Liver (tissue), 9 donors: Measurements from ENCODE around the gene SULT6B1. TPM values are rescaled to one million over a fixed set of nuclear protein-coding genes. Genes with fewer than 3 reads are reported as not detected.

Experiments
- DNase-seq: peaks from one replicate; pipeline ENCODE4 v3.0.0-alpha.2; 2017; ENCODE audit warnings: low spot score
- H3K27ac ChIP-seq, 2 donors: one replicate each; pipeline ENCODE4 v1.7.0; 2013; ENCODE audit warnings: inconsistent platforms in 2 of 2, low read length in 2 of 2, control low read depth in 1 of 2, low read depth in 1 of 2, mild to moderate bottlenecking in 1 of 2
- H3K27me3 ChIP-seq, 4 donors: one replicate each; pipeline versions ENCODE4 v1.6.1 to v1.7.0; 2013; ENCODE audit warnings: low read length in 3 of 4, inconsistent platforms in 1 of 4, mild to moderate bottlenecking in 1 of 4, moderate library complexity in 1 of 4; ENCODE audit not compliant: control insufficient read depth in 4 of 4, insufficient read depth in 4 of 4
- H3K36me3 ChIP-seq, 4 donors: one replicate each; pipeline versions ENCODE4 v1.6.1 to v1.7.0; 2013; ENCODE audit warnings: low read length in 3 of 4, mild to moderate bottlenecking in 3 of 4, low read depth in 1 of 4, moderate library complexity in 1 of 4; ENCODE audit not compliant: control insufficient read depth in 4 of 4, insufficient read depth in 3 of 4
- H3K4me1 ChIP-seq, 4 donors: one replicate each; pipeline versions ENCODE4 v1.6.1 to v1.7.0; 2013; ENCODE audit warnings: low read length in 3 of 4, mild to moderate bottlenecking in 3 of 4, moderate library complexity in 1 of 4; ENCODE audit not compliant: control insufficient read depth in 4 of 4, insufficient read depth in 4 of 4
- H3K4me3 ChIP-seq, 3 donors: one replicate each; pipeline versions ENCODE4 v1.6.1 to v1.7.0; 2013; ENCODE audit warnings: low read length in 3 of 3, control low read depth in 1 of 3, low read depth in 1 of 3, mild to moderate bottlenecking in 1 of 3
- H3K9ac ChIP-seq, 2 donors: one replicate each; pipeline ENCODE4 v1.7.0; 2013; ENCODE audit warnings: low read length in 2 of 2, mild to moderate bottlenecking in 2 of 2, moderate library complexity in 2 of 2, control low read depth in 1 of 2, low read depth in 1 of 2
- H3K9me3 ChIP-seq, 4 donors: one replicate each; pipeline versions ENCODE4 v1.6.1 to v1.7.0; 2013; ENCODE audit warnings: low read length in 3 of 4; ENCODE audit not compliant: control insufficient read depth in 4 of 4
- EGR1 ChIP-seq, 2 donors: IDR thresholded peaks; 2 replicates each; pipeline ENCODE4 v1.6.1; 2016 to 2018; ENCODE audit warnings: antibody characterized with exemption in 2 of 2, low read depth in 2 of 2
- FOXA1 ChIP-seq: IDR thresholded peaks from 2 replicates; pipeline ENCODE4 v1.6.1; 2016; ENCODE audit warnings: antibody characterized with exemption
- FOXA2 ChIP-seq: IDR thresholded peaks from 2 replicates; pipeline ENCODE4 v1.6.1; 2016; ENCODE audit warnings: antibody characterized with exemption
- GABPA ChIP-seq, 2 donors: IDR thresholded peaks in 1 of 2; conservative IDR thresholded peaks in 1 of 2; 2 replicates each; pipeline ENCODE4 v1.6.1; 2016; ENCODE audit warnings: antibody characterized with exemption in 2 of 2, mild to moderate bottlenecking in 1 of 2, moderate library complexity in 1 of 2
- HNF4A ChIP-seq, 2 donors: conservative IDR thresholded peaks; 2 replicates each; pipeline ENCODE4 v1.6.1; 2016; ENCODE audit warnings: antibody characterized with exemption in 2 of 2, mild to moderate bottlenecking in 2 of 2
- HNF4G ChIP-seq: IDR thresholded peaks from 2 replicates; pipeline ENCODE4 v1.6.1; 2016; ENCODE audit warnings: antibody characterized with exemption
- JUND ChIP-seq, 2 donors: IDR thresholded peaks; 2 replicates each; pipeline ENCODE4 v1.6.1; 2016; ENCODE audit warnings: antibody characterized with exemption in 2 of 2
- RXRA ChIP-seq, 2 donors: IDR thresholded peaks; 2 replicates each; pipeline ENCODE4 v1.6.1; 2017 to 2018; ENCODE audit warnings: antibody characterized with exemption in 2 of 2, mild to moderate bottlenecking in 1 of 2
- SP1 ChIP-seq: IDR thresholded peaks from 2 replicates; pipeline ENCODE4 v1.6.1; 2018; ENCODE audit warnings: antibody characterized with exemption, mild to moderate bottlenecking
- YY1 ChIP-seq: IDR thresholded peaks from 2 replicates; pipeline ENCODE4 v1.6.1; 2016; ENCODE audit warnings: antibody characterized with exemption, mild to moderate bottlenecking
- WGBS: extraction: QIAGEN DNeasy Blood & Tissue Kit; methylation state at CpG from one replicate; pipeline ENCODE4 v1.1.7; 2013; 5-methylcytosine and 5-hydroxymethylcytosine counted together
- polyA plus RNA-seq, 2 donors: library from polyadenylated mRNA; stranded (reverse) in 1 of 2; unstranded in 1 of 2; fragments of 200-250 nt in 1 of 2; fragments of >200 nt in 1 of 2; fragmentation: Nextera tagmentation in 1 of 2; extraction: Ambion mirVana in 1 of 2; gene quantifications; one replicate each; pipeline versions ENCODE4 v1.2.1 to v1.2.3, GENCODE V29; 2013 to 2015
- total RNA-seq, 2 donors: library from RNA; depleted of rRNA; stranded (reverse); fragments of >200 nt; gene quantifications; one replicate each; pipeline ENCODE4 v1.2.3, GENCODE V29; 2014
- TF ChIP-seq, protein P1 (sequence below): IDR thresholded peaks from 2 replicates; pipeline ENCODE4 v1.6.1; 2016; ENCODE audit warnings: antibody characterized with exemption
- TF ChIP-seq, protein P2 (sequence below): IDR thresholded peaks from 2 replicates; pipeline ENCODE4 v1.6.1; 2016; ENCODE audit warnings: antibody characterized with exemption
- TF ChIP-seq, protein P3 (sequence below): fragments of 150-350 bp; IDR thresholded peaks from 2 replicates; pipeline ENCODE4 v1.5.1; 2017; ENCODE audit warnings: improper control_type of control experiment, low read depth, low read length; ENCODE audit not compliant: missing input control
- TF ChIP-seq, protein P4 (sequence below): IDR thresholded peaks from 2 replicates; pipeline ENCODE4 v1.6.1; 2016; ENCODE audit warnings: antibody characterized with exemption
- TF ChIP-seq, protein P5 (sequence below): IDR thresholded peaks from 2 replicates; pipeline ENCODE4 v1.6.1; 2016; ENCODE audit warnings: antibody characterized with exemption, mild to moderate bottlenecking
- donor health status: healthy.
- donor health status: healthy.
- donor health status: healthy.
- donor health status: healthy.
- donor health status: healthy.

The SULT6B1 gene
- total and polyA plus RNA-seq, 4 donors, result not detected

DNA sequence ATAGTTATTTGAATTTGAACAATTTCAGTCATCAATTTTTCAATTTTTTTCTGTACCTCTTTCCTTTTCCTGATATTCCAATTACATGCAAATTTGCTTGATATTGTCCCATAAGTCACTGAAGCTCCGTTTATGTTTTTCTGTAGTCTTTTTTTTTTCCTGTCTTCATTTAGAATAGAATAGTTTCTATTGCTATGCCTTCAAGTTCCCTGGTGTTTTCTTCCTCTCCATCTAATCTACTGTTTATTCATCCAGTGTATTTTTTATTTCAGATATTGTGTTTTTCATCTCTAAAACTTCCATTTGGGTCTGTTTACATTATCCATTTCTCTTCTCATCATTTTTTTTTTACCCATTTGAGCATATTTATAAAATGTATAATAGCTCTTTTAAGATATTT lies 23.7 kb downstream of the SULT6B1 start:
- Histone ChIP-seq H3K4me1 (no peaks in the 10 kb centered on the region), H3K4me3 (no peak overlapping the region), H3K9me3 (no peaks in the 10 kb centered on the region), H3K36me3 (no peaks in the 10 kb centered on the region), H3K27me3 (no peaks in the 10 kb centered on the region), H3K9ac (no peak overlapping the region), H3K27ac (no peak overlapping the region)
- no peak for TF ChIP-seq YY1
- TF ChIP-seq HNF4A (conservative IDR thresholded peaks at IDR 0.05), result no peak
- TF ChIP-seq RXRA (IDR thresholded peaks at IDR 0.05), result no peak
- TF ChIP-seq, protein P1, sequence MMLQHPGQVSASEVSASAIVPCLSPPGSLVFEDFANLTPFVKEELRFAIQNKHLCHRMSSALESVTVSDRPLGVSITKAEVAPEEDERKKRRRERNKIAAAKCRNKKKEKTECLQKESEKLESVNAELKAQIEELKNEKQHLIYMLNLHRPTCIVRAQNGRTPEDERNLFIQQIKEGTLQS, result no peak
- no peak for TF ChIP-seq FOXA1
- TF ChIP-seq EGR1 (IDR thresholded peaks at IDR 0.05; ENCODE audit: low read depth in 2 of 2), result no peak
- TF ChIP-seq HNF4G, result no peak
- no peak for DNase-seq
- 73% methylated on average over 1 of the region's 1 CpG for WGBS

DNA sequence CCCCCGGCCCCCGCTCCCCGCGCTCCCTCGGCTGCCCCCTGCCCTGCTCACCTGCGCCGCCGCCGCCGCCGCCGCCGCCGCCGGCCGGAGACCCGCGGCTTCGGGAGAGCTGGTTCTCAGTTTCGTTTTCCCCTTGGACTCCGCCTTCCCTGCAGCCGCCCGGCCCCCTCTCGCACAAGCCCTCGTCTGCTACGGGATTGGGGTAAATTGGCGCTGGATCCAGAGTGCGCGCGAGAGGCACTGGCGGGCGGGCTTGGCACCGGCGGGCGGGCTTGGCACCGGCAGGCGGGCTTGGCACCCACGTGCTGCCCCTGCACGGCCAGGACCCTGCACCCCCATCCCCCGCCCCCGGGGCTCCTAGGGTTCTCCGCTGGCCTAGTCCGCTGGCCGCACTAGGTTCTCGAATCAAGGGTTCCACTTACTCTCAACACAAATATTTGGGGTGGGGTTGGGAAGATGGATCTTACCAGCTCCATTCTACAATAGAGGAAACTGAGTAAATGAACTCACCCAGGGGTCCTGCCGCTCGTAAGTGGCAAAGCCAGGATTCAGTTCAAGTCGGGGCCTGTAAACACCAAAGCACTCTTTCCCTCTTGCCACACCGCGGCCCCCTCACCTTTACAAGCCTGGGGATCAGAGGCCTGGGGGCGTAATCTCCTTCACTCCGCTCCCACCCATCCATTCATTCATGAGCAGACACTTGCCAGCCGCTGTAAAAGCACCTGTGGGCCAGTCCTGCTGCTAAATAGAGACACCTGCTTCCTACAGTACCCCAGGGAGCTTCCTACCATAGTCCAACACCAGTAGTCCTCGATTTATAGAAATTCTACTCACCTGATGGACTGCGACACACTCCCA lies 31.4 kb downstream of the SULT6B1 start, which contains the start of gene EIF2AK2:
EIF2AK2 (minus strand) TSS at position 124 of the 858 bp plus-strand sequence. CDS start 9,174 bp downstream, outside the sequence.
- H3K4me3 ChIP-seq, result peak within 1 kb of the TSS; percentile 88 to 99 (median 91)
- peaks cover 0 to 11% (median 7%) of the 10 kb centered on the region in 4 donors for H3K4me1 ChIP-seq
- peaks cover 0 to 2% (median 0%) of the 10 kb centered on the region in 4 donors for H3K36me3 ChIP-seq
- no peaks in the 10 kb centered on the region for H3K27me3 ChIP-seq
- no peaks in the 10 kb centered on the region for H3K9me3 ChIP-seq
- H3K9ac ChIP-seq, result peak within 1 kb of the TSS; percentile 62 to 79
- peak within 1 kb of the TSS; percentile 76 to 79 for H3K27ac ChIP-seq
- WGBS, result 10% methylated on average over 55 of the region's 55 CpGs
- TF ChIP-seq SP1, result no peak
- TF ChIP-seq, protein P2, sequence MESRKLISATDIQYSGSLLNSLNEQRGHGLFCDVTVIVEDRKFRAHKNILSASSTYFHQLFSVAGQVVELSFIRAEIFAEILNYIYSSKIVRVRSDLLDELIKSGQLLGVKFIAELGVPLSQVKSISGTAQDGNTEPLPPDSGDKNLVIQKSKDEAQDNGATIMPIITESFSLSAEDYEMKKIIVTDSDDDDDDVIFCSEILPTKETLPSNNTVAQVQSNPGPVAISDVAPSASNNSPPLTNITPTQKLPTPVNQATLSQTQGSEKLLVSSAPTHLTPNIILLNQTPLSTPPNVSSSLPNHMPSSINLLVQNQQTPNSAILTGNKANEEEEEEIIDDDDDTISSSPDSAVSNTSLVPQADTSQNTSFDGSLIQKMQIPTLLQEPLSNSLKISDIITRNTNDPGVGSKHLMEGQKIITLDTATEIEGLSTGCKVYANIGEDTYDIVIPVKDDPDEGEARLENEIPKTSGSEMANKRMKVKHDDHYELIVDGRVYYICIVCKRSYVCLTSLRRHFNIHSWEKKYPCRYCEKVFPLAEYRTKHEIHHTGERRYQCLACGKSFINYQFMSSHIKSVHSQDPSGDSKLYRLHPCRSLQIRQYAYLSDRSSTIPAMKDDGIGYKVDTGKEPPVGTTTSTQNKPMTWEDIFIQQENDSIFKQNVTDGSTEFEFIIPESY, result peak; percentile 93
- peak; percentile 76 for DNase-seq

DNA sequence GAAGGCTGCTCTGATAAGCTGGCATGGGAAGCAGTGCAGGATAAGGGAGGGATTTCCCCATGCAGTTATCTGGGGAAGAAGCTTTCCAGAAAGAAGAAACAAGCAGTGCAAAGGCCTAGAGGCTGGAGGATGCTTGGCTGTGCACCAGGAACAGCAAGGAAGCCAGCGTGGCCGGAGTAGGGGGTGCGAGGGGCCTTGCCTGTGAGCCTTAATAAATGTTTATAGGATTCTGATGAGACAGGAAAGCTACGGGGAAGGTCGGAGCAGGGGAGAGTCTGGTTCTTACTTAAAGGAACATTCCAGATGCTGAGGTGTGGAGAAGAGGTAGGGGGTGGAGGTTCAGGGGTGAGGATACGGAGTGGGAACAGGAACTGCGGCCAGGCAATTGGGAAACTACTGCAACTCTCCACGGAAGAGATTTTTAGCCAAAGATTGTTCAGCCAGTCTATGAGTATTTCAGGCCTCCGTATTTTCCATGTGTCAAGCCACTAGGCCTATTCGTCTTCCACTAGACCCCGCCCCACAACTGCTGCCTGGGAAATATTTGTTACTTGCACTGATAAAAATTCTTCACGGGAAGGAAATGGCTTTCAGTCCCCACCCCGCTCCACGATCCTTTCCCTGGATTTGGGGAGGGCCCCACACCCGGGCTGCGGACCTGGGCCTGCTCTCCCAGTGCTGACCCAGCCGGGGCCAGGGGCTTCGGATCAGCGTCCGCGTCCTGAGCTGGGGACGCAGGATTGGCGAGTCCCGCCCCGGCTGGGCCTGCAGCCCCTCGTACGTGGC lies 32.2 kb downstream of the SULT6B1 start:
- peaks cover 0 to 11% (median 7%) of the 10 kb centered on the region in 4 donors for H3K4me1 ChIP-seq
- H3K36me3 ChIP-seq, result peaks cover 0 to 2% (median 0%) of the 10 kb centered on the region in 4 donors
- H3K9me3 ChIP-seq, result no peaks in the 10 kb centered on the region
- H3K4me3 ChIP-seq, result peak overlapping the region; percentile 88 to 99 (median 91)
- peak; percentile 54 for DNase-seq
- peak overlapping the region; percentile 76 to 79 for H3K27ac ChIP-seq
- WGBS, result 1% methylated on average over 27 of the region's 27 CpGs
- peak overlapping the region; percentile 62 to 79 for H3K9ac ChIP-seq
- no peaks in the 10 kb centered on the region for H3K27me3 ChIP-seq
- TF ChIP-seq, protein P3, sequence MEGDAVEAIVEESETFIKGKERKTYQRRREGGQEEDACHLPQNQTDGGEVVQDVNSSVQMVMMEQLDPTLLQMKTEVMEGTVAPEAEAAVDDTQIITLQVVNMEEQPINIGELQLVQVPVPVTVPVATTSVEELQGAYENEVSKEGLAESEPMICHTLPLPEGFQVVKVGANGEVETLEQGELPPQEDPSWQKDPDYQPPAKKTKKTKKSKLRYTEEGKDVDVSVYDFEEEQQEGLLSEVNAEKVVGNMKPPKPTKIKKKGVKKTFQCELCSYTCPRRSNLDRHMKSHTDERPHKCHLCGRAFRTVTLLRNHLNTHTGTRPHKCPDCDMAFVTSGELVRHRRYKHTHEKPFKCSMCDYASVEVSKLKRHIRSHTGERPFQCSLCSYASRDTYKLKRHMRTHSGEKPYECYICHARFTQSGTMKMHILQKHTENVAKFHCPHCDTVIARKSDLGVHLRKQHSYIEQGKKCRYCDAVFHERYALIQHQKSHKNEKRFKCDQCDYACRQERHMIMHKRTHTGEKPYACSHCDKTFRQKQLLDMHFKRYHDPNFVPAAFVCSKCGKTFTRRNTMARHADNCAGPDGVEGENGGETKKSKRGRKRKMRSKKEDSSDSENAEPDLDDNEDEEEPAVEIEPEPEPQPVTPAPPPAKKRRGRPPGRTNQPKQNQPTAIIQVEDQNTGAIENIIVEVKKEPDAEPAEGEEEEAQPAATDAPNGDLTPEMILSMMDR, result no peak
- TF ChIP-seq, protein P1, result no peak
- TF ChIP-seq RXRA (IDR thresholded peaks at IDR 0.05) (no peak), YY1 (no peak), HNF4A (conservative IDR thresholded peaks at IDR 0.05) (no peak), EGR1 (IDR thresholded peaks at IDR 0.05; ENCODE audit: low read depth in 2 of 2) (no peak), JUND (IDR thresholded peaks at IDR 0.05) (no peak), HNF4G (no peak), SP1 (no peak), FOXA2 (no peak), FOXA1 (no peak), GABPA (IDR thresholded peaks at IDR 0.05 in 1 of 2, conservative IDR thresholded peaks at IDR 0.05 in 1 of 2) (no peak)
- TF ChIP-seq, protein P4, sequence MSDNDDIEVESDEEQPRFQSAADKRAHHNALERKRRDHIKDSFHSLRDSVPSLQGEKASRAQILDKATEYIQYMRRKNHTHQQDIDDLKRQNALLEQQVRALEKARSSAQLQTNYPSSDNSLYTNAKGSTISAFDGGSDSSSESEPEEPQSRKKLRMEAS, result no peak
- TF ChIP-seq, protein P5, sequence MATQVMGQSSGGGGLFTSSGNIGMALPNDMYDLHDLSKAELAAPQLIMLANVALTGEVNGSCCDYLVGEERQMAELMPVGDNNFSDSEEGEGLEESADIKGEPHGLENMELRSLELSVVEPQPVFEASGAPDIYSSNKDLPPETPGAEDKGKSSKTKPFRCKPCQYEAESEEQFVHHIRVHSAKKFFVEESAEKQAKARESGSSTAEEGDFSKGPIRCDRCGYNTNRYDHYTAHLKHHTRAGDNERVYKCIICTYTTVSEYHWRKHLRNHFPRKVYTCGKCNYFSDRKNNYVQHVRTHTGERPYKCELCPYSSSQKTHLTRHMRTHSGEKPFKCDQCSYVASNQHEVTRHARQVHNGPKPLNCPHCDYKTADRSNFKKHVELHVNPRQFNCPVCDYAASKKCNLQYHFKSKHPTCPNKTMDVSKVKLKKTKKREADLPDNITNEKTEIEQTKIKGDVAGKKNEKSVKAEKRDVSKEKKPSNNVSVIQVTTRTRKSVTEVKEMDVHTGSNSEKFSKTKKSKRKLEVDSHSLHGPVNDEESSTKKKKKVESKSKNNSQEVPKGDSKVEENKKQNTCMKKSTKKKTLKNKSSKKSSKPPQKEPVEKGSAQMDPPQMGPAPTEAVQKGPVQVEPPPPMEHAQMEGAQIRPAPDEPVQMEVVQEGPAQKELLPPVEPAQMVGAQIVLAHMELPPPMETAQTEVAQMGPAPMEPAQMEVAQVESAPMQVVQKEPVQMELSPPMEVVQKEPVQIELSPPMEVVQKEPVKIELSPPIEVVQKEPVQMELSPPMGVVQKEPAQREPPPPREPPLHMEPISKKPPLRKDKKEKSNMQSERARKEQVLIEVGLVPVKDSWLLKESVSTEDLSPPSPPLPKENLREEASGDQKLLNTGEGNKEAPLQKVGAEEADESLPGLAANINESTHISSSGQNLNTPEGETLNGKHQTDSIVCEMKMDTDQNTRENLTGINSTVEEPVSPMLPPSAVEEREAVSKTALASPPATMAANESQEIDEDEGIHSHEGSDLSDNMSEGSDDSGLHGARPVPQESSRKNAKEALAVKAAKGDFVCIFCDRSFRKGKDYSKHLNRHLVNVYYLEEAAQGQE, result no peak
